Stimulated activated CD4-positive, alpha-beta T cell treated with anti-CD3 and anti-CD28 coated beads, Interleukin-1b, Interleukin-23, amount 100 ng/mL, for 24 hours (primary cell): ENCODE results near the gene FA2H.
A peak's percentile ranks its signal among the peaks of the same experiment; 100 is the strongest.
"Not testable (repeated sequence)": the region's sequence is repeated elsewhere in the genome, so short reads cannot be mapped to it uniquely, and the experiment has no call there.

Experiments used
- DNase-seq, 4 experiments: peaks; one replicate each; pipeline ENCODE4 v3.0.0-alpha.2; 2020; ENCODE audit warnings: low read depth in 4 of 4, low spot score in 1 of 4

Gene FA2H

DNA sequence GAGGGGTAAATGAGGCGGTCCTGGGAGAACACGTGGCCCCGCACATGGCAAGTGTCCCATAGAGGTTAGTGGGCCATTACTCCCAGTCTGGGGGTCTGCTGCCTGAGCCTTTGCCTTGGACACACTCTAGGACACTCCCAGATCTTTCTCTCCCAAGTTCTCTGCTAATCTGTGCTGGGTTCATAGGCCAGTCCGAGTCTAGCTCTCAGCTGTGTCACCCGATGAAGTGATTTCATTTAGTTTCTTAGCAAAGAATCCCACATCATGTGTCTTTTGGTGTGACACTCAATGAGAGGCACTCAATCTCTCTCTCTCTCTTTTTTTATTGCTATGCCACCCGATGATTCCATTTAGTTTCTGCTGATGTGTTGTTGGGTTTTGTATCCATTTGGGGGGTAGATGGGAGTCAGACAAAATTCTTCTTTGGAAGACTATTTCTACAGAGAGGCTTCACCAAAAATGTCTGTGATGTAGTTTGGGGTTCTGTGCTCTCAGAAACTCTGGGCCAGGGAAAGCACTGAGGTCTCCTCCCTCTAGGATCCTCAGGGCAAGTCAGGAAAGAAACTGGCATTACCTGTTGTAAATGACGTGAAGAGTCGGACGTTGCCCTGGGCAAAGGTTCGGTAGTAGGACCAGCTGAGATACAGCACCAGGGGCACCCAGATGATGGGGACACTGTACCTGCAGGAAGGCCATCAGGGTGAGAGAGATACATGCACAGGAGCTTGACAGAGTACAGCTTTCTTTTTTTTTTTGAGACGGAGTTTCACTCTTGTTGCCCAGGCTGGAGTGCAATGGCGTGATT lies 48.8 kb downstream of the FA2H start:
- no peak for DNase-seq

DNA sequence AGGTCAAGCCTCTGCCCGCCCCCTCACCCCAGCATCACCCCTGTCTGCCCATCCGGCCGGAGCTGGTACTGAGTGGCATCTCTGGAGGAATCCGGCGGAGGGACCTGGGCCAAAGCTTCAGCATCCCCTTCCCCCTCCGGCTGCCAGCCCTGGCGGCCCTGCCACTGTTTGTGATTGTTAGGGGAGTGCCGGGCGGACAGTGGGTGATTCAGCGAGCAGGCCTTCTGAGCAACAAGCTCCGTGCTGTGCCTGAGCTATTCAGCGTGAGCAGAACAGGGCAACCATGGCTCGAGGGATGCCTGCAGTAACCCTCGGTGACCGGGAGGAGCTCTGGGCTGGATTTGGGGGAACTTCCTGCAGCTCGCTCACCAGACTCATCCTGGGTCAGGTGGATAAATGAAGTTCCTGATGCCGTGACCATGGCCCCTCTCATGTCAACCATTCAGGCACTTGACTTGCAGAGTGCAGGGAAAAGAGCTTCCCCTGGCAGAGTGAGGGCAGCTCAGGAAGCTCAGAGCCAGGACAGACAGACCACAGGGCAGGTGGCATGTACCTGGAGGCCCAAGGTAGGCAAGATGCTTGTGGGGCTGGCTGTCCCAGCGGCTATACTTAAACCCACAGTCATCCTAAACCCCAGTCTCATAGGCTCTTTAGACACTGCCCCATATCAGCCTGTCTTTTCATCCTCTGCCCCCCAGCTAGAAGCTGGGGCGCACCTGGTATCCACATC lies 49.6 kb downstream of the FA2H start:
- no peak for DNase-seq

DNA sequence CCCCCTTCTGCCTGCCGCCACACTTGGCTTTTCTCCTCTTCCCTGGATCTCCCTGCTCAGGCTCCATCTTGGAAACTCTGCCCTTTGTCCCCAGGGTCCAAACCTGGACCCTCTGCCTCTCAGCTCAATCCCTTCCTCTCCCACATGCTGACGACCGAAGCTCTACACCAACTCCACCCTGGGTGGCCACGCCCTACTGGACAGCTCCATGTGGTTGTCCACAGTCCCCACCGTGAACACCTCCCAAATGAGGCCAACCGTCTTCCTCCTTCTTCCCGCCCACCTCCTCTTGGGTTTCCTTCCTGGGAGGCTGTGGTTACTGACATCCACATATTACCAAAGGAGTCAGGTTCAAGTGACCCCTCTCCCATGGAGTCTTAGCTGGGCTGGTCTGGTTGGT lies 51.4 kb downstream of the FA2H start:
- no peak for DNase-seq

DNA sequence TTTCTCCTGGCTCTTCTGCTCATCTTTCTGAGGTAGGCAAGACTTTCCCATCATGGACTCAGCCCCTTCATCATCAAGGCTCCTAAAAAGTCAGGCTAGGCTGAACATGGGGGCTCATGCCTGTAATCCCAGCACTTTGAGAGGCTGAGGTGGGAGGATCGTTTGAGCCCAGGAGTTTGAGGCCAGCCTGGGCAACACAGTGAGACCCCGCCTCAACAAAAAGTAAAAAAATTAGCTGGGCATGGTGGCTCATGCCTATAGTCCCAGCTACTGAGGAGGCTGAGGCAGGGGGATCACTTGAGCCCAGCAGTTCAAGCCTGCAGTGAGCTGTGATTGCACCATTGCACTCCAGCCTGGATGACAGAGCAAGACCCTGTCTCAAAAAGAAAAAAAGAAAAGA lies 52.5 kb downstream of the FA2H start:
- DNase-seq: not testable (repeated sequence)

DNA sequence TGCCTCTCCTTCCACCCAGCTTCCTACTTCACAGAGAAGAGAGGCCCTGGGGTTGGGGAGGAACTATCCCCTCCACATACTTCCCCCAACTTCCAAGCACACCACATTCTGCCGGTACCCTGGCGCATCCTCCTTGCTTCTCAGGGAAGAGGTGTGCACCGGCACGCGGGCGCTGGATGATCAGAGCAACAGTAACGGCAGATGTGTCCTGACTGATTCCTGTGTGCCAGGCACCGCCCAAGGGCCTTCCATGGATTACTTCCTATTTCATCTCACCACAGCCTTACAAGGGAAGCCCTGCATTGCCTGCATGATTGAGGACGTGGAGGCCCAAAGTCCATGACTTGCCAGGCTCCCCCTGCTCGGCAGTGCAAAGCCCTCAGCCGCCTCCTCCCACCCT lies 52.9 kb downstream of the FA2H start:
- no peak for DNase-seq

DNA sequence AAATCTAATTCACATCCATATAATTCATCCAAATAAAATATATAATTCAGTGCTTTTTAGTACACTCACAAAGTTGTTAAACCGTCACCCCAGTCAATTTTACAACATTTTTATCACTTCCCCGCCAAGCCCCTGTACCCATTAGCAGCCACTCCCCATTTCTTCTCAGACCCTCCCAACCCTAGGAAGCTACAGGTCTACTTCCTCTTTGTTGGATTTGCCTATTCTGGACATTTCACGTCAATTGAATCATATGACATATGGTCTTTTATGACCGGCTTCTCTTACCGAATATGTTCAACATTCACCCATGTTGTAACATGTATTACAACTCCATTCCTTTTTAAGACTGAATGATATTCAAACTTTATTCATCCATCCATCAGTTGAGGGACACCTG lies 54.0 kb downstream of the FA2H start:
- no peak for DNase-seq

DNA sequence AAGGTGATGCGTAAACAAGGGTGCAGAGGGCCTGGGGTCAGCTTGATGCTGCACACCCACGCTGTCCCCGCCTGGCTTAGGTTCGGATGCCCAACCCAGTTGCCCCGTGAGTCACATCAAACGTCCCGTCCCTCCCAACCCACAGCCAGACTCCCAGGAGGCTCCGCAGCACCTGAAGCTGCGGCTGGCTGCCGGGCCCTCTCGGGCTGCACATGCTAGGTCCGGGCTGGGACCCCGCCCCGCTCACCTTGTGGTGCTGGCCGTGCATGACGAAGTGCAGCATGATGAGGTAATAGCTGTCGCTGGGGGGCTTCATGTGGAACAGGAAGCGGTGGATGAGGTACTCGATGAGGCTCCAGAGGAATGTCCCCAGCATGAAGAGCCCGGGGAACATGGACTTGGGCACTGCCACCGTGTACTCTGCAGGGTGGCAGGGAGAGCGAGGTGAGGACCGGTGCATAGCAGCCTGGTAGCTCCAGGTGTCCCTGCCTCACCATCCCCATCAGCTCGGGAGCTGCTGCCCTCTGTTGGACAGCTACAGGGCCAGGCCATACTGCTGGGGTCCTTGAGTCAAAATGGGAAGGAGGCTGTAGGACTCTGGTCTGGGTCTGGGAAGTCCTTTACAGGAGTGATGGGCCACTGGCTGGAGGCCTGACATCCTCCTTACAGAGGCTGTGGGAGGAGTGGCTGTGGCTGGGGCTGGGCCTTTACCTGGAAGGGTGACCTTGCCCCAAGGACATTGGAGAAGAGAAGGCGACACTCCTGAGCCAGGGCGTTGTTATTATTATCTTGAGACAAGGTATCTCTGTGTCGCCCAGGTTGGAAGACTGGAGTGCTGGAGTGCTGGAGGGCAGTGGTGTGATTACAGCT lies 55.6 kb downstream of the FA2H start:
- DNase-seq: no peak

DNA sequence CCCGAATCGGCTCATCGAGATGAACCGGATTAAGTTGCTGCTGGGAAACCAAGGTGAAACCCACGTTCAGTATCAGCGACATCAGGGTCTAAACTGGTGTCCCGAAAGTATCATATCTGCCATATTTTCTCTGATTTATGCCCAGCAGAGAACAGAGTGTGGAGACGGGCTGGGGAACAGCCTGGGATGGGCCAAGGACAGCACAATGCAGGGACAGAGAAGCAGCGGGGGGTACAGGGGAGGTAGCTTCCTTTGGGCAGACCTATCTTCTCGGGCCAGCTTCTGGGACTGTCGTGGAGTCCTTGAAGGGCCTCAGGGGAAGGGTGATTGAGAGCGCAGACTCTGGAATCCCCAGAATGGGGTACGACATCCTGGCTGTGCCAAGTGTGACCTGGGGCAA lies 56.5 kb downstream of the FA2H start:
- no peak for DNase-seq

DNA sequence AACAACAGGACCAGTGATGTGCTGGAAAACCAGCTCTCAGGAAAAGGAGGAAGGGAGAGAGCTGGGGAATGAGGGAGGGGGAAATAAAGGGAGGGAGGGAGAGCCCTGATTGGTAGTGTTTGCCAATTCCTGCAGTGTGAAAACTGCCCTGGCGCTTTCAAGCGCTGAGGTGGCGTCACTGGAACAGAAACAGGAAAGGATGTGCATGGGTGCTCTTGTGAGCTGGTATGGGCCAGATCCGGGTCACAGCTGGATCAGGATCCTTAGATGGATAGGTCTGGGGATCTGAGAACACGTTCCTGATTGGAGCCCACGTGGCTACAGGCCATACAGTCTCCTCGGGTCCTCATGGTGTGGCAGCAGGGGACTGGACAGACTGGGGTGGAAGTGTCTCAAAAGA lies 57.3 kb downstream of the FA2H start:
- DNase-seq: no peak

DNA sequence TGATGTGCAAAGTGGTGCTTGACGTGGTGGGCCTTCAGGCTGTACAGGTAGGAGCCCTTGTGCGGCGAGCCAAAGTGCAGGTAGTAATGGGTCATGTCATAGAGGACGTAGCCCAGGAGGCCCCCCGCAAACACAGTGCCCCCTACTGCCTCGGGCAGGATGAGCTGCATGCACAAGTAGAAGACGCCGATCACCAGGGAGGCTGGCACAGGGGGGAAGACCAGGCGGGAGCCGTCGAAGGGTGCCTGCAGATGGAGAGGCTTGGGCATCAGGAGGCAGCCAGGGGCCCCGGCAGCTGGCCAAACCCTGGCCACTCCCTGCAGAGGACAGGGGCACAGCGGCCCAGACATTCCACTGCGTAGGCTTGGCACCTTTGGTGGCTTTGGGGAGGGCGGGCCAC lies 58.3 kb downstream of the FA2H start:
- DNase-seq: no peak

DNA sequence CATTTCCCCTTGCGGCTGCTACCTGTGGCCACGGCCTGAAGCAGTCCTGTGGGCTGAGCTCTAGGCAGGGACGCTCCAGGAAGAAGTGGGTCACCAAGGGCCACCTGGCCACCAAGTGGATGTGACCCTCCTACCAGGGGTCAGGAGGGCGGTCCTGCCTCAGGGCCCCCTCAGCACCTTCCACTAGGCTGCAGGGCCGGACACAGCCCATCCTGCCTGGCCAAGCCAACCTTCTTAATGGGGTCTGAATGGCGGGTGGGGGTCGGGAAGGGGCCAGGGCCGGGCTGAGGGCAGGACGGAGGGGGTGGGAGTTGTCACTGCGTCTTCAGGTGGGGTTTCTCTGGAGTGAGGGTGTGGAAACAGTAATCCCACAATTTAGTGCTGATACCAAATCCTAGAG lies 60.7 kb downstream of the FA2H start:
- DNase-seq: no peak

DNA sequence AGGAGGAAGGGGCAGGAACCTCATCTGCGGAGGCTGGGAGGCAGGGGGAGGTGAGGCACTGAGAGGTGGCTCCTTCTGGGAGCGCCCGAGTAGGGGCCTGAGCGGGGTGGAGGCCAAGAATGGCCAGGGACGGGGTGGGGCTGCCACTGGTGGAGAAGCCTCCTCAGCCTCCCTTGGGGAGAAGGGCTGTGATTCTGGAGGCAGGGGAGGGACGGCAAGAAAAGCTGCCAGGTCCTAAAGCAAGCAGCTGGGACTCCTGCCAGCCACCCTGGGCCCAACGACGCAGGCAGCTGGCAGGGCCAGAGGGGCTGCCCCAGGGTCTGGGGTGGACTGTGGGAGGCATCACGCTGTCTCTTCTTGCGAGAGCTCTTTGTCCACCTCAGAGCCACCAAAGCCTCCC lies 61.3 kb downstream of the FA2H start:
- DNase-seq: no peak

DNA sequence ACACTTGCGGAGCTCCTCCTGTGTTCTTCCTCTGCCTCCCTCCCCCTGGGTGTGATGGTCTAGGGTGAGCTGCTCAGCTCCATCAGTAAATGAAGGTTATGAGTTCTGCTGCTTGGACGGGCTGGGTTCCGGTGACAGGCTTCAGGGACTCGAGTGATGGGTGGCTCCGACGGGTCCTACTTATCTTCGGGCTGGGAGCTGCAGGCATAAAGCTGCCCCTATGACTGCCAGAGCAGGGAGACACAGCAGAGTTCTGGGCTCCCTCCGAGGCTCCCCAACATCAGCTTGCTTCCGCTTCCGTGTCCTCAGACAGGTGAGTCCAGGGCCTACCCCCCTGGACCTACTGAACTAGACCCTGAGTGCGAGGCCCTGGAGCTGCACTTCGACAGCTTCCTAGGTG lies 62.7 kb downstream of the FA2H start:
- no peak for DNase-seq

DNA sequence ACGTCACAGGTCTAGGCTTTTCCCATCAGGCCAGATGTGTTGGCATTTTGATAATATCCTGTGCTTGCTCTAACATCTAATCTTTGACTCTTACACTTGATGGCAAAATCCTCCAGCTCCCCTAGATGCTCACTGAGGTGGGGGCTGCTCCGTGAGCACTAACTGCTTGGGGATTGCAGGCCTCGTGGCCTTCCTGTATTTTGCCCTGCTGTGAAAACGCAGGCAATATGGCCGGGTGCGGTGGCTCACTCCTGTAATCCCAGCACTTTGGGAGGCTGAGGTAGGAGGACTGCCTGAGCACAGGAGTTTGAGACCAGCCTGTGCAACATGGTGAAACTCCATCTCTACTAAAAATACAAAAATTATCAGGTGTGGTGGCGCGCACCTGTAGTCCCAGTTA lies 64.2 kb downstream of the FA2H start:
- DNase-seq: no peak

DNA sequence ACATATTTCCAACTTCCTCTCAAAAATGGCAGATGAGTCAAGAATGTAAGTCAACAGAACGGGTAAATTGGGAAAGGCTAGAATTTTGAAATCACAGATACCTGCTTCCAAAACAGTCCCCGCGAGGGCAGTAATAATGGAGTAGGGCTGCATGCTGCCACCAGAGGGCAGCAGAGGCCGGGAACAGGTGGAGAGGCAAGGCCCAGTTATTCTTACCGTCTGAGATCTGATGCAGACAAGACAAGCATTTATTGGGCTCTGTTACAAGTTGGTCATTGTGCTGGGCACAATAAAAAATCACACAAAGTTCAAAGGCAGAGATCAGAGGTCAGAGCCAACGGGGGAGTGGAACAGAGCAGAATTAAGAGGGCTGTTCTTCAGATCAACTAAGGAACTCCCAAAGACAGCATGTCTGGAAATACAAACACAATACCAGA lies 65.2 kb downstream of the FA2H start:
- peak; percentile 63 to 75 (median 66) for DNase-seq

DNA sequence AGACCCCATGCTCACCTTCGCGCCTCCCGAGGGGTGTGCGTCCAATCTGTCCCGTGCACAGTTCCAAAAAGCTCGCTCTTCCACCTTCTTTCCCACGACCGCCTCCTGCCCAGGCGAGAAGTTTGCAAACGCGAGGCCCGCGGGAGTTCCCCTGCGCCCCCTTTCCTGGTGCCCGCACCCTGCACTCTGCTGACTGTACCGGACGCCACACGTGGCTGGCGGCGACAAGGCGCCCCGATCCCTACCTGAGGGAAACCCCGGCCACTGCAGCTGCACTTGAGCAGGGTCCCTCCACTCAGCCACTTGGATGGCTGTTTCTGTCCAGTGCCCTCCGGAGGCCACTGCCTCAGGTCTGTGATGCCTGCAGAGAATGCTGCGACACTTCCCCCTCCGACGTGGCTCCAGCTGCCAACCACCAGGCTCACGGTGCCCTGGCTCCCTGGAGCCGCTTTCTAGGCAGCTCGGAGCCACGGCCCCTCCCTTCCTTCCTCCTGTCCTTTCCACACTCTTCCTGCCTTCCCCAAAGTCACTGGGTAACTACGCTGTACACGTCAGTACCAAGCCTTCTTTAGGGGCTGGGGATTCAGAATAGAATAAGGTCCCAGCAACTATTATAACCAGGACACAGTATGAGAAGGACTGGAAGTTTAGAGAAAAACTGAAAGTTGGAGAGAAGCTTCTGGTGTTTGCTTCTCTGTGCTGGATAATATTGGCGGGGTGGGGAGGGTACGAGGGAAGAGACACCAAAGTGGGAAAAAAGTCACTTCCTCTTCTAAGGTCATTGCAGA lies 74.0 kb downstream of the FA2H start, which contains the start of gene MLKL:
TSS of gene MLKL (minus strand) at position 425 of the 788 bp plus-strand sequence. CDS start 5,105 bp downstream, outside the sequence.
- DNase-seq: peak in 3 of 4 experiments; percentile 20 to 50 (median 41)

DNA sequence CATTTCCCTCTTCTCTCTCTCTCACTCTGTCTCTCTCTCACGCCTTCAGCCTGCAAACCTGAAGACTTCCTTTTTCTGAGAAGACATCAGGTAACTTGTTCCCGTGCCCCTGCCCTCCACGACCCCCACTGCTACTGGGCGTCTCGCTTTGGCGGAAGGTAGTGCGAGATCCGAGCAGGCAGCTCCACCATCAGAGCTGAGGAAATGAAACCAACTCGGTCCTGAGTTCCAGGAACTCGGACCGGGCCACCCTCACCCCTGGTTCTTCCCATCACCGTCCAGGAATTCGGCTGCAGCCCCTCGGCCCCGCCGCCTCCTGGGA lies 74.5 kb downstream of the FA2H start:
- peak in 1 of 4 experiments; percentile 12 for DNase-seq

DNA sequence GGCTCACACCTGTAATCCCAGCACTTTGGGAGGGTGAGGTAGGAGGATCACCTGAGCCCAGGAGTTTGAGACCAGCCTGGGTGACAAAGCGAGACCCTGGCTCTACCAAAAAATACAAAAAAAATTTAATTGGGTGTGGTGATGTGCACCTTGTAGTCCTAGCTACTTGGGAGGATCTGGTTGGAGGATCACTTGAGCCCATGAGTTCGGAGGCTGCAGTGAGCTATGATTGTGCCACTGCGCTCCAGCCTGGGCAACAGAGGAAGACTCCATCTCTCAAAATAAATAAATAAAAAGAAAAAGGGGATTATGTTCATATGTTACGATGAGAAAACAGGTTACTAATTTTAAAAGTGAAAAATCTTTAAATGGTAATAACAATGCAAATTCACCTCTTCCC lies 75.0 kb downstream of the FA2H start:
- DNase-seq: no peak

DNA sequence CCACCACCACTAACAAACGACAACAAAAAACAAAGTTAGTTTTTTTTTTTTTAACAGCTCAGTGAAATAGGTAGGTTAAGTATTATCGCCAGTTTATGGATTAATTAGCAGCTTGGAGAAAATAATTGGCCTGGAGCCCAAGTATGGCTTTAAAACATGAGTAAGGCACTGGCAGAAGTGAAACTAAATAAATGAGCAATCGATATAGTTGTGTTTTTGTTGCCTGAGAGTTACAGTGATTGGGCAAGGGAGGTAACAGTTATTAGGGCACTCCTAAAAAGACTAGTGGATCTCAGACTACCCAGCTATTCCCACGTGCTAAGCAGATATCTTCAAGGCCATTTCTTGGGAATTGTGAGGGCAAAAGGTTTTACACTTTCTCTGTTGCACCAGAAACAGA lies 76.4 kb downstream of the FA2H start:
- DNase-seq: no peak

DNA sequence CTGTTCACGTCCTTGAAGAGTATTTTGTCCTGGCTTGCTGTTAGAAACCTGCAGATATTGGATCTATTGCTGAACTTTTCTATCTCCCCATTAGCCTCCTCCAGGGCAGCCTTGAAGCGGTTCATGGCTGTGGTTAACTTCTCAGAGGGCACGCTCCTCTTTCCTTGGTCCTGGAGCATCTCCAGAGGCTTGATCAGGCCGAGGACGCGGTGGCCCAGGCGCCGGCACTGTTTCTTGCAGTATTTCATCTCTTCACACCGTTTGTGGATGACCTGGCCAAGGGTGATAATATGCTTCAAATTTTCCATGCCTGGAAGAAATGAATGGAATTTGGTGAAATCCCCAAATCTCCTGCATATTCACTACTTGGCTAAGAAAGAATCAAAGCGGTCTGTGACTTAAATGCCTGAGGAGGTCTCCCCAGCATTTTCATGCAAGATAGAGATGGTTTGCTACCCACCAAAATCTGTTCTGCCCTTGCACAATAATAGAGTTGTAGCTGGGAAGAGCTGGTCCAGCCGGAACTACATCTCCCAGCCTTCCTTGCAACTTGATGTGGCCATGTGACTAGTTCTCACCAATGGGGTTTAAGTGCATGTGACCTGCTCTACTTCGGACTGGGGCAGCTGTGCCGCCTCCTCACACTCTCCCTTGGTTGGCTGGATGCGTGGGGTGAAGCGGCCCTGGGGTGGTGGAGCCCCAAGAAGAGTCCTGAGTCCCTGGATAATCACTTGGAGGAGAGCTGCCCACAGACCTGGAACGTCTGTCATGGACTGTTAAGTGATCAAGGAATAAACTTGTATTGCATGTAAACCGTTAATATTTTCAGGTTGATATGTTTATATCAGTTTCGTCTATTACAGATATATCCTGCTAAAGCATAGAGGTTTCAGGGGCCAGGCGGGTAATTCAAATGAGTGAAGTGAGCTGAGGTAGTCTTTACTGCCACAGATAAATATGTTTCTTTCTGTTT lies 78.9 kb downstream of the FA2H start:
- peak in 1 of 4 experiments; percentile 6 for DNase-seq
